SK-N-SH treated with all-trans-retinoic acid at 6 μM for 48 hours (cell line): ENCODE measurements around the gene SYNE3.

Experiments
- ATAC-seq: fragments of 200-7000 bp; cut with Tn5 transposase; 3 replicates; pipeline ENCODE4 v1.9.1; 2020; ENCODE audit warnings: mild to moderate bottlenecking, moderate library complexity
- ARNTL ChIP-seq: fragments of 450-650 bp; formaldehyde crosslinking; IDR thresholded peaks from 2 replicates; pipeline ENCODE4 v1.5.0; 2020; ENCODE audit warnings: low read depth, mild to moderate bottlenecking, moderate library complexity, borderline replicate concordance
- CSDC2 ChIP-seq: fragments of 250-450 bp; sonication (Bioruptor Pico); IDR thresholded peaks from 2 replicates; pipeline ENCODE4 v1.5.0; 2020; ENCODE audit warnings: mild to moderate bottlenecking, moderate library complexity
- ESRRG ChIP-seq: fragments of 250-450 bp; sonication (Bioruptor Pico); IDR thresholded peaks from 2 replicates; pipeline ENCODE4 v1.6.1; 2021; ENCODE audit warnings: mild to moderate bottlenecking
- GLIS3 ChIP-seq: fragments of 250-450 bp; sonication (Bioruptor Pico); IDR thresholded peaks from 2 replicates; pipeline ENCODE4 v1.5.0; 2020; ENCODE audit warnings: mild to moderate bottlenecking, moderate library complexity
- ISL1 ChIP-seq: fragments of 250-450 bp; sonication (Bioruptor Pico); IDR thresholded peaks from 2 replicates; pipeline ENCODE4 v2.1.2; 2022; ENCODE audit warnings: mild to moderate bottlenecking, moderate library complexity
- OSR1 ChIP-seq: fragments of 250-450 bp; sonication (Bioruptor Pico); IDR thresholded peaks from 2 replicates; pipeline ENCODE4 v1.8.0; 2022; ENCODE audit warnings: moderate library complexity, mild to moderate bottlenecking, inconsistent platforms
- RARB ChIP-seq: fragments of 250-450 bp; sonication (Bioruptor Pico); IDR thresholded peaks from 2 replicates; pipeline ENCODE4 v1.8.0; 2021; ENCODE audit warnings: mild to moderate bottlenecking, moderate library complexity
- SNAI2 ChIP-seq: fragments of 250-450 bp; sonication (Bioruptor Pico); IDR thresholded peaks from 2 replicates; pipeline ENCODE4 v1.5.0; 2020; ENCODE audit warnings: mild to moderate bottlenecking, moderate library complexity
- TCF4 ChIP-seq: fragments of 250-450 bp; sonication (Bioruptor Pico); IDR thresholded peaks from 2 replicates; pipeline ENCODE4 v1.8.0; 2021; ENCODE audit warnings: mild to moderate bottlenecking, moderate library complexity, borderline replicate concordance
- TOX ChIP-seq: fragments of 250-450 bp; sonication (Bioruptor Pico); IDR thresholded peaks from 2 replicates; pipeline ENCODE4 v1.8.0; 2021; ENCODE audit warnings: mild to moderate bottlenecking, moderate library complexity, borderline replicate concordance
- ZC3H10 ChIP-seq: fragments of 250-450 bp; sonication (Bioruptor Pico); IDR thresholded peaks from 2 replicates; pipeline ENCODE4 v1.5.1; 2021; ENCODE audit warnings: mild to moderate bottlenecking, moderate library complexity
- ZFP3 ChIP-seq: fragments of 250-450 bp; sonication (Bioruptor Pico); IDR thresholded peaks from 2 replicates; pipeline ENCODE4 v1.5.0; 2020; ENCODE audit warnings: mild to moderate bottlenecking, moderate library complexity
- ZFP30 ChIP-seq: fragments of 450-650 bp; formaldehyde crosslinking; IDR thresholded peaks from 2 replicates; pipeline ENCODE4 v1.5.0; 2022; ENCODE audit warnings: mild to moderate bottlenecking, moderate library complexity
- ZNF565 ChIP-seq: fragments of 450-650 bp; formaldehyde crosslinking; conservative IDR thresholded peaks from 2 replicates; pipeline ENCODE4 v1.5.0; 2020; ENCODE audit warnings: low read depth, mild to moderate bottlenecking, moderate library complexity
- ZNF70 ChIP-seq: fragments of 450-650 bp; formaldehyde crosslinking; IDR thresholded peaks from 2 replicates; pipeline ENCODE4 v1.5.0; 2020; ENCODE audit warnings: mild to moderate bottlenecking, moderate library complexity
- ZNF8 ChIP-seq: fragments of 450-650 bp; formaldehyde crosslinking; IDR thresholded peaks from 2 replicates; pipeline ENCODE4 v1.5.0; 2020; ENCODE audit warnings: mild to moderate bottlenecking, moderate library complexity
- TF ChIP-seq, protein P1 (sequence below): fragments of 250-450 bp; sonication (Bioruptor Pico); IDR thresholded peaks from 2 replicates; pipeline ENCODE4 v1.8.0; 2021; ENCODE audit warnings: low read depth, mild to moderate bottlenecking, moderate library complexity, borderline replicate concordance
- TF ChIP-seq, protein P2 (sequence below): fragments of 250-450 bp; sonication (Bioruptor Pico); IDR thresholded peaks from 2 replicates; pipeline ENCODE4 v1.5.0; 2020; ENCODE audit warnings: mild to moderate bottlenecking, moderate library complexity
- TF ChIP-seq, protein P3 (sequence below): fragments of 250-450 bp; sonication (Bioruptor Pico); IDR thresholded peaks from 2 replicates; pipeline ENCODE4 v1.5.1; 2021; ENCODE audit warnings: mild to moderate bottlenecking, moderate library complexity
- TF ChIP-seq, protein P4 (sequence below): fragments of 250-450 bp; sonication (Bioruptor Pico); IDR thresholded peaks from 2 replicates; pipeline ENCODE4 v1.5.1; 2020; ENCODE audit warnings: low read depth, mild to moderate bottlenecking, moderate library complexity

Gene SYNE3

GRCh38 chr14:95483309-95484165 lies 32.9 kb downstream of the SYNE3 start:
- ATAC-seq, result peak; percentile 99
- TF ChIP-seq SNAI2 (CRISPR knock-in tag) (no peak), ZFP30 (no peak), TCF4 (CRISPR knock-in tag) (no peak), ISL1 (CRISPR knock-in tag) (peak; percentile 21; the same call in 1 of the 2 replicates), ZNF8 (no peak), ZC3H10 (no peak), OSR1 (CRISPR knock-in tag) (no peak), CSDC2 (CRISPR knock-in tag) (no peak), ZFP3 (CRISPR knock-in tag) (no peak), ARNTL (CRISPR knock-in tag) (no peak), GLIS3 (CRISPR knock-in tag) (no peak), ZNF70 (no peak), TOX (0 out of 2 replicates have a peak, but pooled peaks have one; percentile 38), ZNF565 (CRISPR knock-in tag) (no peak)
- TF ChIP-seq, protein P1, sequence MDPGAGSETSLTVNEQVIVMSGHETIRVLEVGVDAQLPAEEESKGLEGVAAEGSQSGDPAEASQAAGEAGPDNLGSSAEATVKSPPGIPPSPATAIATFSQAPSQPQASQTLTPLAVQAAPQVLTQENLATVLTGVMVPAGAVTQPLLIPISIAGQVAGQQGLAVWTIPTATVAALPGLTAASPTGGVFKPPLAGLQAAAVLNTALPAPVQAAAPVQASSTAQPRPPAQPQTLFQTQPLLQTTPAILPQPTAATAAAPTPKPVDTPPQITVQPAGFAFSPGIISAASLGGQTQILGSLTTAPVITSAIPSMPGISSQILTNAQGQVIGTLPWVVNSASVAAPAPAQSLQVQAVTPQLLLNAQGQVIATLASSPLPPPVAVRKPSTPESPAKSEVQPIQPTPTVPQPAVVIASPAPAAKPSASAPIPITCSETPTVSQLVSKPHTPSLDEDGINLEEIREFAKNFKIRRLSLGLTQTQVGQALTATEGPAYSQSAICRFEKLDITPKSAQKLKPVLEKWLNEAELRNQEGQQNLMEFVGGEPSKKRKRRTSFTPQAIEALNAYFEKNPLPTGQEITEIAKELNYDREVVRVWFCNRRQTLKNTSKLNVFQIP (CRISPR knock-in tag), result no peak
- TF ChIP-seq, protein P2, sequence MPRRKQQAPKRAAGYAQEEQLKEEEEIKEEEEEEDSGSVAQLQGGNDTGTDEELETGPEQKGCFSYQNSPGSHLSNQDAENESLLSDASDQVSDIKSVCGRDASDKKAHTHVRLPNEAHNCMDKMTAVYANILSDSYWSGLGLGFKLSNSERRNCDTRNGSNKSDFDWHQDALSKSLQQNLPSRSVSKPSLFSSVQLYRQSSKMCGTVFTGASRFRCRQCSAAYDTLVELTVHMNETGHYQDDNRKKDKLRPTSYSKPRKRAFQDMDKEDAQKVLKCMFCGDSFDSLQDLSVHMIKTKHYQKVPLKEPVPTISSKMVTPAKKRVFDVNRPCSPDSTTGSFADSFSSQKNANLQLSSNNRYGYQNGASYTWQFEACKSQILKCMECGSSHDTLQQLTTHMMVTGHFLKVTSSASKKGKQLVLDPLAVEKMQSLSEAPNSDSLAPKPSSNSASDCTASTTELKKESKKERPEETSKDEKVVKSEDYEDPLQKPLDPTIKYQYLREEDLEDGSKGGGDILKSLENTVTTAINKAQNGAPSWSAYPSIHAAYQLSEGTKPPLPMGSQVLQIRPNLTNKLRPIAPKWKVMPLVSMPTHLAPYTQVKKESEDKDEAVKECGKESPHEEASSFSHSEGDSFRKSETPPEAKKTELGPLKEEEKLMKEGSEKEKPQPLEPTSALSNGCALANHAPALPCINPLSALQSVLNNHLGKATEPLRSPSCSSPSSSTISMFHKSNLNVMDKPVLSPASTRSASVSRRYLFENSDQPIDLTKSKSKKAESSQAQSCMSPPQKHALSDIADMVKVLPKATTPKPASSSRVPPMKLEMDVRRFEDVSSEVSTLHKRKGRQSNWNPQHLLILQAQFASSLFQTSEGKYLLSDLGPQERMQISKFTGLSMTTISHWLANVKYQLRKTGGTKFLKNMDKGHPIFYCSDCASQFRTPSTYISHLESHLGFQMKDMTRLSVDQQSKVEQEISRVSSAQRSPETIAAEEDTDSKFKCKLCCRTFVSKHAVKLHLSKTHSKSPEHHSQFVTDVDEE (CRISPR knock-in tag), result no peak
- TF ChIP-seq, protein P3, sequence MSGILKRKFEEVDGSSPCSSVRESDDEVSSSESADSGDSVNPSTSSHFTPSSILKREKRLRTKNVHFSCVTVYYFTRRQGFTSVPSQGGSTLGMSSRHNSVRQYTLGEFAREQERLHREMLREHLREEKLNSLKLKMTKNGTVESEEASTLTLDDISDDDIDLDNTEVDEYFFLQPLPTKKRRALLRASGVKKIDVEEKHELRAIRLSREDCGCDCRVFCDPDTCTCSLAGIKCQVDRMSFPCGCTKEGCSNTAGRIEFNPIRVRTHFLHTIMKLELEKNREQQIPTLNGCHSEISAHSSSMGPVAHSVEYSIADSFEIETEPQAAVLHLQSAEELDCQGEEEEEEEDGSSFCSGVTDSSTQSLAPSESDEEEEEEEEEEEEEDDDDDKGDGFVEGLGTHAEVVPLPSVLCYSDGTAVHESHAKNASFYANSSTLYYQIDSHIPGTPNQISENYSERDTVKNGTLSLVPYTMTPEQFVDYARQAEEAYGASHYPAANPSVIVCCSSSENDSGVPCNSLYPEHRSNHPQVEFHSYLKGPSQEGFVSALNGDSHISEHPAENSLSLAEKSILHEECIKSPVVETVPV (CRISPR knock-in tag), result no peak

DNA sequence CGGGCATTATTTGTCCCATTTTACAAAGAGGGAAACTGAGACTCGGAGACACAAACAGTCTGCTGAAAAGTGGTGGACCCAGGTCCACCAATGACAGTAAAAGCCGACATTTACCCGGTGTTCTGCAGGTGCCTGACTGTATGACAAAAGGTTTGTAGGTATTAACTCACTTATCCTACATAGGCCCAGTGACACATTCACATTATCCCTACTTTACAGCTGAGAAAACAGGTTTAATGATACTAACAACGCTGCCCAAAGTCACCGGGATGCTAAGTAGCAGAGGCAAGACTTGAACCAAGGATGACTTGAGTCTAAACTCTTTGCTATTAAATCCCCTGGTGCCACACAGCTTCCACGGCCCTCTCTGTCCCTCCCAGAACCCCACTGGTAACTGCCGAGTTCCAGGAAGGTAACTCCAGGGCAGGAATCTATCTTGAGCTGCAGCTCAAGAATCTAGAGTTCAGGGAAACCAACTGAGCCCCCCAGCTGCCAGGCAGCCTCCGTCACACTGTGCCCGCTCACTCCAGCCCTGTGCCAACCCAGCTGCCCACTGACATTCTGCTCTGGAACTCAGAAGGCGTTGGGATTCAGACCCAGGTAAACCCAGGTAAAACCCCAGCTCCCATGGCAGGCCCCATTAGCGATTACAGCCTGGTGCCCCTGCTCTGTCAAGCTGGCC lies 33.7 kb downstream of the SYNE3 start:
- TF ChIP-seq SNAI2 (CRISPR knock-in tag) (no peak), RARB (CRISPR knock-in tag) (no peak), ZFP3 (CRISPR knock-in tag) (no peak), ZNF70 (no peak), TOX (no peak), ZNF8 (no peak), ESRRG (no peak)
- TF ChIP-seq, protein P3 (CRISPR knock-in tag), result no peak
- TF ChIP-seq, protein P4, sequence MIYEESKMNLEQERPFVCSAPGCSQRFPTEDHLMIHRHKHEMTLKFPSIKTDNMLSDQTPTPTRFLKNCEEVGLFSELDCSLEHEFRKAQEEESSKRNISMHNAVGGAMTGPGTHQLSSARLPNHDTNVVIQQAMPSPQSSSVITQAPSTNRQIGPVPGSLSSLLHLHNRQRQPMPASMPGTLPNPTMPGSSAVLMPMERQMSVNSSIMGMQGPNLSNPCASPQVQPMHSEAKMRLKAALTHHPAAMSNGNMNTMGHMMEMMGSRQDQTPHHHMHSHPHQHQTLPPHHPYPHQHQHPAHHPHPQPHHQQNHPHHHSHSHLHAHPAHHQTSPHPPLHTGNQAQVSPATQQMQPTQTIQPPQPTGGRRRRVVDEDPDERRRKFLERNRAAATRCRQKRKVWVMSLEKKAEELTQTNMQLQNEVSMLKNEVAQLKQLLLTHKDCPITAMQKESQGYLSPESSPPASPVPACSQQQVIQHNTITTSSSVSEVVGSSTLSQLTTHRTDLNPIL, result no peak
- TF ChIP-seq, protein P2 (CRISPR knock-in tag), result no peak

More for the DNA sequence above, 33.7 kb downstream of the SYNE3 start:
- no peak; the same call in 2 of the 3 replicates for ATAC-seq
